Gastrocnemius medialis (tissue), 4 donors: ENCODE data around the gene TAPBPL. TPM values are rescaled to one million over a fixed set of nuclear protein-coding genes. Genes with fewer than 3 reads are reported as not detected.

Experiments
- ATAC-seq, 2 donors: fragments of 150-250 bp; one replicate each; pipeline ENCODE4 v1.9.1; 2016
- DNase-seq, 2 donors: peaks; one replicate each; pipeline ENCODE4 v3.0.0-alpha.2; 2019
- H3K27ac ChIP-seq, 4 donors: fragments of 200-600 bp; sonication (generic); 1 replicate in 1 of 4; 2 replicates in 3 of 4; pipeline ENCODE4 v1.5.1; 2016 to 2018; ENCODE audit warnings: mild to moderate bottlenecking in 2 of 4, moderate library complexity in 1 of 4
- H3K27me3 ChIP-seq, 3 donors: fragments of 200-600 bp; sonication (generic) in 2 of 3; 1 replicate in 1 of 3; 2 replicates in 2 of 3; pipeline versions ENCODE4 v1.5.1 to v1.6.0; 2016 to 2019; ENCODE audit warnings: mild to moderate bottlenecking in 1 of 3, moderate library complexity in 1 of 3
- H3K36me3 ChIP-seq, 2 donors: fragments of 200-600 bp; sonication (generic) in 1 of 2; one replicate each; pipeline ENCODE4 v1.5.1; 2017 to 2018
- H3K4me1 ChIP-seq, 2 donors: fragments of 200-600 bp; sonication (generic) in 1 of 2; one replicate each; pipeline ENCODE4 v1.5.1; 2016 to 2017; ENCODE audit warnings: mild to moderate bottlenecking in 2 of 2
- H3K4me3 ChIP-seq, 4 donors: fragments of 200-600 bp; sonication (generic) in 3 of 4; 1 replicate in 1 of 4; 2 replicates in 3 of 4; pipeline ENCODE4 v1.5.1; 2016 to 2019; ENCODE audit warnings: mild to moderate bottlenecking in 2 of 4
- H3K9me3 ChIP-seq, 3 donors: fragments of 200-600 bp; sonication (generic) in 2 of 3; 1 replicate in 1 of 3; 2 replicates in 2 of 3; pipeline ENCODE4 v1.5.1; 2016 to 2019
- POLR2A ChIP-seq, 2 donors: fragments of 450-650 bp; IDR thresholded peaks; one replicate each; pipeline ENCODE4 v1.6.1; 2017; ENCODE audit warnings: antibody characterized with exemption in 2 of 2, mild to moderate bottlenecking in 2 of 2, moderate library complexity in 2 of 2
- in situ Hi-C, 4 donors: fragments of 200-750 bp; cut with MboI; loops; one replicate each; pipeline versions ENCODE4 v1.15.0 to v1.8.0; 2017; ENCODE audit warnings: low sequenced_read_pairs in 4 of 4
- intact Hi-C: fragments of 100-400 bp; cut with DNase I; formaldehyde crosslinking; loops from one replicate; pipeline ENCODE4 v1.15.1; 2023; ENCODE audit warnings: low total_unique reads
- total RNA-seq, 4 donors: library from RNA; depleted of rRNA; stranded (reverse); fragments of >200 nt; gene quantifications; one replicate each; pipeline versions ENCODE4 v1.1.0 to v1.2.3, GENCODE V29; 2016
- TF ChIP-seq, protein P1 (sequence below), 5 experiments: fragments of 450-650 bp in 3 of 5; fragments of 200-600 bp in 2 of 5; sonication (generic) in 2 of 5; IDR thresholded peaks in 4 of 5; conservative IDR thresholded peaks in 1 of 5; 1 replicate in 4 of 5; 2 replicates in 1 of 5; pipeline ENCODE4 v1.5.1; 2016 to 2019; ENCODE audit warnings: antibody characterized with exemption in 5 of 5, mild to moderate bottlenecking in 3 of 5, moderate library complexity in 3 of 5

The TAPBPL gene
- total RNA-seq, 4 donors from 2014 or later: 3.8 to 8.6 (median 5.8) TPM

DNA sequence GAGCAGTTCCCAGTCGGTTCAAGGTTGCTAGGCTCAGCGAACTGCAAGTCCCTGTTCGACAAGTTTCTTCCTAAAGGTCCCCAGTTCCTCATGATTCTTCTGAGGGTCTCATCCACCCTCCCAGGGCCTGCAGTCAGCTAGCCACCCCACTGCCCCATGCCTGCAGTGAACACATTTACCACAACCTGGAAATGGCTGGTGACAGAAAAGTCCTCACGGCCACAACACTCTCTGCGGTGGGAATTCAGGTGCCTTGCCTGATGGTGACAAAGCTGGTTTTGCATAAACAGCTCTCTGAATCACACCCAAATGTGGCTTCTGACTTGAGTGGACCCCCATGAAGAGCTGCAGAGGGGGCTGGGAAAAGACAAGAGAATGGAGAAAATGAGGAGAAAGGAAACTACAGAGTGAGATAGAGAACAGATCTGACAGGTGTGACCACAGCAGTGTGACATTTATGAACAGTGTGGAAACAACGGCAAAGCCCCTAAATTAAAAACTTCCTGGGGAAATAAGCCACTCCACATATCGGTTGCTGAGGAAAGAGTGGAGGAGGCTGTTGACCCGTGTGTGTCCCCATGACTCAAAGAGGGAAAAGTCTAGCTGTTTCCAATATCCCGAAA, 8.4 kb upstream of the TAPBPL start:
- intact Hi-C loops: no loop called here
- ATAC-seq (no peak), DNase-seq (no peak)
- H3K9me3 ChIP-seq: no peaks in the 10 kb centered on the region
- no peak overlapping the region for H3K4me3 ChIP-seq
- no peak for TF ChIP-seq POLR2A (IDR thresholded peaks at IDR 0.05)
- TF ChIP-seq, protein P1, sequence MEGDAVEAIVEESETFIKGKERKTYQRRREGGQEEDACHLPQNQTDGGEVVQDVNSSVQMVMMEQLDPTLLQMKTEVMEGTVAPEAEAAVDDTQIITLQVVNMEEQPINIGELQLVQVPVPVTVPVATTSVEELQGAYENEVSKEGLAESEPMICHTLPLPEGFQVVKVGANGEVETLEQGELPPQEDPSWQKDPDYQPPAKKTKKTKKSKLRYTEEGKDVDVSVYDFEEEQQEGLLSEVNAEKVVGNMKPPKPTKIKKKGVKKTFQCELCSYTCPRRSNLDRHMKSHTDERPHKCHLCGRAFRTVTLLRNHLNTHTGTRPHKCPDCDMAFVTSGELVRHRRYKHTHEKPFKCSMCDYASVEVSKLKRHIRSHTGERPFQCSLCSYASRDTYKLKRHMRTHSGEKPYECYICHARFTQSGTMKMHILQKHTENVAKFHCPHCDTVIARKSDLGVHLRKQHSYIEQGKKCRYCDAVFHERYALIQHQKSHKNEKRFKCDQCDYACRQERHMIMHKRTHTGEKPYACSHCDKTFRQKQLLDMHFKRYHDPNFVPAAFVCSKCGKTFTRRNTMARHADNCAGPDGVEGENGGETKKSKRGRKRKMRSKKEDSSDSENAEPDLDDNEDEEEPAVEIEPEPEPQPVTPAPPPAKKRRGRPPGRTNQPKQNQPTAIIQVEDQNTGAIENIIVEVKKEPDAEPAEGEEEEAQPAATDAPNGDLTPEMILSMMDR (IDR thresholded peaks at IDR 0.05 in 4 of 5, conservative IDR thresholded peaks at IDR 0.05 in 1 of 5): no peak
- in situ Hi-C loops: no loop called here
- no peak overlapping the region for H3K27ac ChIP-seq
- no peaks in the 10 kb centered on the region for H3K4me1 ChIP-seq
- no peaks in the 10 kb centered on the region for H3K27me3 ChIP-seq
- H3K36me3 ChIP-seq: no peaks in the 10 kb centered on the region

DNA sequence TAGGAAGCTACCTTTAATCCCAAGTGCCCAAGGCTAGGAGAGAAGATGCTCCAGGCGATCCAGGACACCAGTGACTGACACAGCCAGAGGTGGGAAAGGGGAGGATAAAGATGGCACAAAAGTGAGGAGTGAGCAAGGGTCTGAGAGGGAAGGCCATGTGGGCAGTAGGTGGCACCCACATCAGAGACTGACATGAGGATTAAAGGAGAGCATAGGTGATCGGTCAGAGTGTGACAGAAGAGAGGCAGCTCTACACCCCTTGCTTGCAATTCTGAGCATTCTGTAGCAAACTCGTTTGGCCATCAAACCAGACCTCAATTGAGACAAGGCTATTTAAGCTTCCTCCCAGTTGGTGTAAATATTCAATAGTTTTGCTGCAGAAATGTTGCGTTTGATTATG, 7.8 kb upstream of the TAPBPL start:
- Histone ChIP-seq H3K27me3 (no peaks in the 10 kb centered on the region), H3K36me3 (no peaks in the 10 kb centered on the region), H3K27ac (no peak overlapping the region), H3K4me1 (no peaks in the 10 kb centered on the region), H3K9me3 (no peaks in the 10 kb centered on the region), H3K4me3 (no peak overlapping the region)
- DNase-seq (no peak), ATAC-seq (no peak)
- intact Hi-C loops (no loop called here), in situ Hi-C loops (no loop called here)
- no peak for TF ChIP-seq POLR2A (IDR thresholded peaks at IDR 0.05)
- TF ChIP-seq, protein P1 (IDR thresholded peaks at IDR 0.05 in 4 of 5, conservative IDR thresholded peaks at IDR 0.05 in 1 of 5): no peak

DNA sequence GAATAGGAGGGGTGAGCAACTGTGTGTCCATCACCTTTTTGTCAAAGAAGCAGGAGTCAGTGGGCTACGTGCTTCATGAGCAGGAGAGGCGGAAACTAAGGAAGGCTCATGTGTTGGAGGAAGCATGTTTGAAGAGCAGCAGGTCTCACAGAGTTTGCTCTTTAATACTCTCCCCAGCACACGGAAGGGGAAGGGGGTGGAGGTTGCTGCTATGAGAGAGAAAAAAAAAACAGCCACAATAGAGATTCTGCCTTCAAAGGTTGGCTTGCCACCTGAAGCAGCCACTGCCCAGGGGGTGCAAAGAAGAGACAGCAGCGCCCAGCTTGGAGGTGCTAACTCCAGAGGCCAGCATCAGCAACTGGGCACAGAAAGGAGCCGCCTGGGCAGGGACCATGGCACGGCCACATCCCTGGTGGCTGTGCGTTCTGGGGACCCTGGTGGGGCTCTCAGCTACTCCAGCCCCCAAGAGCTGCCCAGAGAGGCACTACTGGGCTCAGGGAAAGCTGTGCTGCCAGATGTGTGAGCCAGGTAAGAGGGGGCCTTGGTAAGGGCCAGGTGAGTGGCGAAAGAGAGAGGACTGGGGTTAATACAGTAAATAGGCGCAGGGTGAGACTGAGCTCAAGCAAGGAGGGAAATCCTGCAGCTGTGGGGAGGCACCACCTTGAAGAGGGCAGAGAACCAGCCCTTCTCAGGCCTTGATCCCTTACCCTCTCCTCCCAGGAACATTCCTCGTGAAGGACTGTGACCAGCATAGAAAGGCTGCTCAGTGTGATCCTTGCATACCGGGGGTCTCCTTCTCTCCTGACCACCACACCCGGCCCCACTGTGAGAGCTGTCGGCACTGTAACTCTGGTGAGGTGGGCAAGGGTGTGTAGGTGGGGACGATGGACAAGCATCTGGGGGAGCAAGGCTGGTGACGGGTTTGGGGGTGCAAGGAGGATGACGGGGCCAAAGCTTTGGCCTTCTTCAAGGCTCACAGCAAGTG, 6.8 kb upstream of the TAPBPL start, which contains the start of gene CD27:
Gene CD27 (plus strand): TSS at position 252 of the 985 bp plus-strand sequence. CDS start 141 bp downstream, at position 393.
- Histone ChIP-seq H3K36me3 (no peaks in the 10 kb centered on the region), H3K9me3 (no peaks in the 10 kb centered on the region), H3K27me3 (no peaks in the 10 kb centered on the region), H3K4me1 (no peaks in the 10 kb centered on the region), H3K4me3 (no peak within 1 kb of the TSS), H3K27ac (no peak within 1 kb of the TSS)
- DNase-seq (no peak), ATAC-seq (no peak)
- in situ Hi-C loops (no loop called here), intact Hi-C loops (no loop called here)
- no peak for TF ChIP-seq POLR2A (IDR thresholded peaks at IDR 0.05)
- TF ChIP-seq, protein P1 (IDR thresholded peaks at IDR 0.05 in 4 of 5, conservative IDR thresholded peaks at IDR 0.05 in 1 of 5): no peak

DNA sequence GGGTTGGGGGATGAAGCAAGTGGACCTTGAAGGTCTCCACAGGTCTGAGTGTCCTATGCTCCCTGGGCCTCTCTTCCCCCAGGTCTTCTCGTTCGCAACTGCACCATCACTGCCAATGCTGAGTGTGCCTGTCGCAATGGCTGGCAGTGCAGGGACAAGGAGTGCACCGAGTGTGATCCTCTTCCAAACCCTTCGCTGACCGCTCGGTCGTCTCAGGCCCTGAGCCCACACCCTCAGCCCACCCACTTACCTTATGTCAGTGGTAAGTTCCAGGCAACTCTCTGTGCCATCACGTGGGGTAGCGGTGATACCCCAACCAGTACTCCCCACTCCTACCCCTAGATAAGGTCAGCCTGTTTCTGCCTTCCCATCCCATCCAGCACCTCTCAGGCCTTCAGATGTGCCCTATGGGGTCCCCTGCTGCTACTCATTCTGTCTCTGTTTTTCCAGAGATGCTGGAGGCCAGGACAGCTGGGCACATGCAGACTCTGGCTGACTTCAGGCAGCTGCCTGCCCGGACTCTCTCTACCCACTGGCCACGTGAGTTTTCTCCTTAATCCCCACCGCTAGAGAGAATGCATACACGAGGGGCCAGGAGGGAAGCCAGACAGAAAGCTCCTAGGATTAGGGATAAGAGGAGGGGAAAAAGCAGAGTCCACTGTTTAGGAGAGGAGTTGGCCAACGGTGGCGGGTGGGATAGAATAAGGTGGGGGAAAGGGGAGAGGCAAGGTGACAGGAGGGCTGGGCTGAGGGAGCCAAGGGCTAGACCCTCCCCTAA, 1.6 kb upstream of the TAPBPL start:
- in situ Hi-C loops: loop anchor here in 1 of 4 donors (25.0 kb wide), 1 partner anchor 113 kb away; the partner anchor contains the start of gene TNFRSF1A
- peak overlapping the region; percentile 96 to 99 (median 98) for H3K27ac ChIP-seq
- ATAC-seq (no peak), DNase-seq (no peak)
- peak overlapping the region in 2 of 4 donors; percentile 82 to 86 for H3K4me3 ChIP-seq
- H3K36me3 ChIP-seq: peaks cover 0 to 12% of the 10 kb centered on the region in 2 donors
- intact Hi-C loops: loop anchor here (5.0 kb wide), 1 partner anchor 108 kb away; the partner anchor contains the start of gene TNFRSF1A
- peaks cover 18% of the 10 kb centered on the region in 2 donors for H3K4me1 ChIP-seq
- no peaks in the 10 kb centered on the region for H3K27me3 ChIP-seq
- no peaks in the 10 kb centered on the region for H3K9me3 ChIP-seq
- TF ChIP-seq POLR2A (IDR thresholded peaks at IDR 0.05): no peak
- TF ChIP-seq, protein P1 (IDR thresholded peaks at IDR 0.05 in 4 of 5, conservative IDR thresholded peaks at IDR 0.05 in 1 of 5): no peak
